HL-60 (cell line): ENCODE measurements around the gene CREB5.

ENCODE experiments used
- CTCF ChIP-seq: IDR thresholded peaks from one replicate; pipeline ENCODE4 v1.5.1; 2011; ENCODE audit warnings: low read length, control low read depth, inconsistent platforms; ENCODE audit not compliant: insufficient read depth
- GABPA ChIP-seq: IDR thresholded peaks from 2 replicates; pipeline ENCODE4 v1.6.1; 2012; ENCODE audit warnings: low read depth
- POLR2AphosphoS5 ChIP-seq: IDR thresholded peaks from 2 replicates; pipeline ENCODE4 v1.6.1; 2012; ENCODE audit warnings: low read depth
- SPI1 ChIP-seq: IDR thresholded peaks from 2 replicates; pipeline ENCODE4 v1.6.1; 2012; ENCODE audit warnings: low read depth, mild to moderate bottlenecking, borderline replicate concordance
- TF ChIP-seq, protein P1 (sequence below): IDR thresholded peaks from 2 replicates; pipeline ENCODE4 v1.6.1; 2012; ENCODE audit warnings: low read depth; ENCODE audit not compliant: insufficient replicate concordance

DNA sequence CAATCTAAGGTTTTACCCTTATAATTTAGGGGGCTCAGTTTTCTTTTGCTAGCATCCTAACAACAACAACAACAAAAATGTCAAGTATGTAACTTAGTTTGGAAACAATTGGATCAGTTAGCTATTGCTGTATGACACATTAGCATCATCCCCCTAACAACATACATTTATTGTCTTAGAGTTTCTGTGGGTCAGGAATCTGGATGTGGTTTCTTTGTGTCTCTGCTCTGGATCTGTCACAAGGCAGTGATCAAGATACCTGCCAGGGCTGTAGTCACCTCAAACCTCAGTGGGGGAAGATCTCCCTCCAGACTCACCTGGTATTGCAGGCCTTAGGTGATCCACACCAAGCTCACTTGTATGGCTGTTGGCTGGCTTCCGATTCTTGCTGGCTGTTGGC is 18.3 kb downstream of the CREB5 start:
- TF ChIP-seq CTCF, result no peak
- no peak for TF ChIP-seq GABPA
- TF ChIP-seq, protein P1, sequence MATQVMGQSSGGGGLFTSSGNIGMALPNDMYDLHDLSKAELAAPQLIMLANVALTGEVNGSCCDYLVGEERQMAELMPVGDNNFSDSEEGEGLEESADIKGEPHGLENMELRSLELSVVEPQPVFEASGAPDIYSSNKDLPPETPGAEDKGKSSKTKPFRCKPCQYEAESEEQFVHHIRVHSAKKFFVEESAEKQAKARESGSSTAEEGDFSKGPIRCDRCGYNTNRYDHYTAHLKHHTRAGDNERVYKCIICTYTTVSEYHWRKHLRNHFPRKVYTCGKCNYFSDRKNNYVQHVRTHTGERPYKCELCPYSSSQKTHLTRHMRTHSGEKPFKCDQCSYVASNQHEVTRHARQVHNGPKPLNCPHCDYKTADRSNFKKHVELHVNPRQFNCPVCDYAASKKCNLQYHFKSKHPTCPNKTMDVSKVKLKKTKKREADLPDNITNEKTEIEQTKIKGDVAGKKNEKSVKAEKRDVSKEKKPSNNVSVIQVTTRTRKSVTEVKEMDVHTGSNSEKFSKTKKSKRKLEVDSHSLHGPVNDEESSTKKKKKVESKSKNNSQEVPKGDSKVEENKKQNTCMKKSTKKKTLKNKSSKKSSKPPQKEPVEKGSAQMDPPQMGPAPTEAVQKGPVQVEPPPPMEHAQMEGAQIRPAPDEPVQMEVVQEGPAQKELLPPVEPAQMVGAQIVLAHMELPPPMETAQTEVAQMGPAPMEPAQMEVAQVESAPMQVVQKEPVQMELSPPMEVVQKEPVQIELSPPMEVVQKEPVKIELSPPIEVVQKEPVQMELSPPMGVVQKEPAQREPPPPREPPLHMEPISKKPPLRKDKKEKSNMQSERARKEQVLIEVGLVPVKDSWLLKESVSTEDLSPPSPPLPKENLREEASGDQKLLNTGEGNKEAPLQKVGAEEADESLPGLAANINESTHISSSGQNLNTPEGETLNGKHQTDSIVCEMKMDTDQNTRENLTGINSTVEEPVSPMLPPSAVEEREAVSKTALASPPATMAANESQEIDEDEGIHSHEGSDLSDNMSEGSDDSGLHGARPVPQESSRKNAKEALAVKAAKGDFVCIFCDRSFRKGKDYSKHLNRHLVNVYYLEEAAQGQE, result no peak
- no peak for TF ChIP-seq POLR2AphosphoS5
- no peak for TF ChIP-seq SPI1
